ENCODE data around the gene ZNF483. TPM values are rescaled to one million over a fixed set of nuclear protein-coding genes. Genes with fewer than 3 reads are reported as not detected.
"Not testable (repeated sequence)": the region's sequence is repeated elsewhere in the genome, so short reads cannot be mapped to it uniquely, and the experiment has no call there.

ZNF483 gene
- total and polyA plus RNA-seq, 8 donors: 0.06 to 29.7 (median 1.8) TPM; not detected in 2

DNA sequence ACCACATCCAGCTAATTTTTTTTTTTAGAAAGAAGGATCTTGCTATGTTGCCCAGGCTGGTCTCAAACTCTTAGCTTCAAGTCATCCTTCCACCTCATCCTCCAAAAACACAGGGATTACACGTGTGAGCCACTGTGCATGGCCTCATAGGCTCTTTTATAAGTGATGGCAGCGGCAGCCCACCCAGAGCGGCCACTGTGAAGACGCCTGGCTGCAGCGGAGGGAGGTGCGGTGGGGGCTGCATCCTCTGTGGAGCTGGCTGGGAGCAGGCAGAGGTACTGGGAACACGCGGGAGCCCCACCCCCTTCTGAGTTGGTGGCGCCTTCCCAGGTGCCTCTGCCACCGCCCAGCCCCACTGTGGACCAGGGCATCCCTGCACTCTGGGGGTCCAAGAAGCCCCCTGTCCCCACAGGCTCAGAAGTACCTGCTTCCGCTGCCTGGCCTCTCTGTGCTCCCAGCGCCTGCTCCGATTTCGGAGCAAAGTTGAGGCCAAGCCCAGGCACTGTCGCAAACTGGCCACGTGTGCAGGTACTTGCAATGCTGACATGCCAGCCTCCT is 23.9 kb upstream of the ZNF483 start:
- H3K9me3 ChIP-seq: no peaks in the 10 kb centered on the region
- intact Hi-C loops (cut with DNase I; ENCODE audit: low total_unique reads): no loop called here
- no peaks in the 10 kb centered on the region for H3K36me3 ChIP-seq
- no peak overlapping the region for H3K27ac ChIP-seq
- H3K27me3 ChIP-seq: no peaks in the 10 kb centered on the region
- no peak overlapping the region for H3K4me3 ChIP-seq
- TF ChIP-seq CTCF (IDR thresholded peaks at IDR 0.05) (no peak), EP300 (IDR thresholded peaks at IDR 0.05) (no peak), POLR2AphosphoS5 (IDR thresholded peaks at IDR 0.05) (no peak), POLR2A (IDR thresholded peaks at IDR 0.05) (no peak)
- no peak for DNase-seq
- no peaks in the 10 kb centered on the region for H3K4me1 ChIP-seq
- 90 to 97% (median 95%) methylated on average over 11 to 16 of the region's 16 CpGs for WGBS, 5 donors

DNA sequence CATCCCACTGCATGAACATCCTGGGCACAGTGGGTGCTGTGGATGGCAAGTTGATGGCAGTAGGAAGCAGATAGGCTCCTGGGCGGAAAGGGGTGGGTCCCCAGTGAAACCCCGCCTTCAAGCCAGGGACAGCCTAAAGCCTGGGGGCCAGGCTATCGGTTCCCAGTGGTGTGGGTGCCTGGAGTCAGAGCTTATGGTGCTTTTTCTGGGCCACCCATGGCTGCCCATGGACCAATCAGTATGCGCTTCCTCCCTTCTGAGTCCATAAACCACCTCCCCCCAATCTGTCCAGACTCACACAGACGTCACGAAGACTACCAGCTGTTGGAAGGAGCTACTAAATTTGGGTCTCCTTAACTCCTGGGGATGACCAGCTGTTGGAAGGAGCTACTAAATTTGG is 23.3 kb upstream of the ZNF483 start:
- Histone ChIP-seq H3K27me3 (no peaks in the 10 kb centered on the region), H3K27ac (no peak overlapping the region), H3K9me3 (no peaks in the 10 kb centered on the region), H3K36me3 (no peaks in the 10 kb centered on the region), H3K4me3 (no peak overlapping the region), H3K4me1 (no peaks in the 10 kb centered on the region)
- TF ChIP-seq POLR2A (IDR thresholded peaks at IDR 0.05) (no peak), POLR2AphosphoS5 (IDR thresholded peaks at IDR 0.05) (no peak), CTCF (IDR thresholded peaks at IDR 0.05) (no peak), EP300 (IDR thresholded peaks at IDR 0.05) (no peak)
- 70 to 91% (median 83%) methylated on average over 5 to 6 of the region's 6 CpGs for WGBS, 5 donors
- DNase-seq: no peak
- intact Hi-C loops (cut with DNase I; ENCODE audit: low total_unique reads): no loop called here

DNA sequence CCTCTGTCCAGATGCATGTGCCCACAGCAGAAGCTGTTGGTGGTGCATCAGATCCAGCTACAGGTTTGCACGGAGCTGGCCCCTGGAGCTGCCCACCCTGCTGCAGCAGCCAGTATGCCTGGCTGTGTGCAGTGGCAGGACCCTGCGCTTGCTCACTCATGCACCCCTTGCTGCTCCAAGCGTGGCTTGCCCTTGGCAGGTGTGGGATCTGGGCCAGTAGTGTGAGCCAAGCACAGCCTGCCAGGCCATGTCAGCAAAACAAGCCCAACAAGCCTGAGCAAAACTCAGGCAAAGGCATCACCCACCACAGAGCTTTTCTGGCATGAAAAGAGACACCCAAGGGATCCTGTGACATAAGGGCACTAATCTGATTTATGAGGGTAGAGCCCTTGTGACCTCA is 22.5 kb upstream of the ZNF483 start:
- no peak for DNase-seq
- Histone ChIP-seq H3K27ac (no peak overlapping the region), H3K27me3 (no peaks in the 10 kb centered on the region), H3K4me3 (no peak overlapping the region), H3K36me3 (no peaks in the 10 kb centered on the region), H3K4me1 (no peaks in the 10 kb centered on the region), H3K9me3 (no peaks in the 10 kb centered on the region)
- intact Hi-C loops (cut with DNase I; ENCODE audit: low total_unique reads): no loop called here
- 62 to 86% (median 75%) methylated on average over 3 of the region's 3 CpGs for WGBS, 5 donors
- no peak for TF ChIP-seq EP300 (IDR thresholded peaks at IDR 0.05)
- TF ChIP-seq POLR2AphosphoS5 (IDR thresholded peaks at IDR 0.05): no peak
- no peak for TF ChIP-seq CTCF (IDR thresholded peaks at IDR 0.05)
- no peak for TF ChIP-seq POLR2A (IDR thresholded peaks at IDR 0.05)

- H3K36me3 ChIP-seq; H3K4me3 ChIP-seq; H3K27ac ChIP-seq; intact Hi-C loops (cut with DNase I; ENCODE audit: low total_unique reads); H3K4me1 ChIP-seq; H3K27me3 ChIP-seq; DNase-seq; H3K9me3 ChIP-seq: not testable (repeated sequence)
- WGBS, 5 donors: 79 to 95% (median 85%) methylated on average over 6 of the region's 6 CpGs
These were observed 13.4 kb upstream of the ZNF483 start for GRCh38 chr9:111511581-111511980.

DNA sequence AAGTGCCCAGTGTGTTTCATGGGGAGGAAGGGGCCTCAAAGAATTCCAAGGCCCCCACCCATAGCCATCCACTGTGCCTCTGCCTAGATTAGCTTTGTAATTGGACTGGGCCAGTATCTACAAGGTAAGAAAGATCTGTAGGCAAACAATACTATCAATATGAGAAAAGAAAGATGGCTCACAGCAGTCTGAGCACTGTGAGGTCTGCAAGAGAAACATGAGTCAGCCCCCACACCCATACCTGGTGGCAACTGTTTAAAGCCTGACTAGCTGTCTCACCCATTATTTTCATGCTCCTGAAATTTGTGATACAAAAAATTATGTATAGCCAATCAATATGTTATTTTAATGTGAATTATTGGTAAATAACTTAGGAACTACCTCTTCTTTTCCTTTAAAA is 10.0 kb upstream of the ZNF483 start:
- Histone ChIP-seq H3K27ac (no peak overlapping the region), H3K27me3 (no peaks in the 10 kb centered on the region), H3K9me3 (peaks cover 0 to 8% (median 3%) of the 10 kb centered on the region in 4 donors), H3K4me1 (no peaks in the 10 kb centered on the region), H3K4me3 (no peak overlapping the region), H3K36me3 (no peaks in the 10 kb centered on the region)
- intact Hi-C loops (cut with DNase I; ENCODE audit: low total_unique reads): no loop called here
- DNase-seq: no peak
- TF ChIP-seq POLR2A (IDR thresholded peaks at IDR 0.05): no peak
- TF ChIP-seq CTCF (IDR thresholded peaks at IDR 0.05): no peak
- no peak for TF ChIP-seq POLR2AphosphoS5 (IDR thresholded peaks at IDR 0.05)
- TF ChIP-seq EP300 (IDR thresholded peaks at IDR 0.05): no peak
